ENCODE measurements around the gene CIZ1.
A peak's percentile ranks its signal among the peaks of the same experiment; 100 is the strongest.
"Not testable (repeated sequence)": the region's sequence is repeated elsewhere in the genome, so short reads cannot be mapped to it uniquely, and the experiment has no call there.

CIZ1 gene

DNA sequence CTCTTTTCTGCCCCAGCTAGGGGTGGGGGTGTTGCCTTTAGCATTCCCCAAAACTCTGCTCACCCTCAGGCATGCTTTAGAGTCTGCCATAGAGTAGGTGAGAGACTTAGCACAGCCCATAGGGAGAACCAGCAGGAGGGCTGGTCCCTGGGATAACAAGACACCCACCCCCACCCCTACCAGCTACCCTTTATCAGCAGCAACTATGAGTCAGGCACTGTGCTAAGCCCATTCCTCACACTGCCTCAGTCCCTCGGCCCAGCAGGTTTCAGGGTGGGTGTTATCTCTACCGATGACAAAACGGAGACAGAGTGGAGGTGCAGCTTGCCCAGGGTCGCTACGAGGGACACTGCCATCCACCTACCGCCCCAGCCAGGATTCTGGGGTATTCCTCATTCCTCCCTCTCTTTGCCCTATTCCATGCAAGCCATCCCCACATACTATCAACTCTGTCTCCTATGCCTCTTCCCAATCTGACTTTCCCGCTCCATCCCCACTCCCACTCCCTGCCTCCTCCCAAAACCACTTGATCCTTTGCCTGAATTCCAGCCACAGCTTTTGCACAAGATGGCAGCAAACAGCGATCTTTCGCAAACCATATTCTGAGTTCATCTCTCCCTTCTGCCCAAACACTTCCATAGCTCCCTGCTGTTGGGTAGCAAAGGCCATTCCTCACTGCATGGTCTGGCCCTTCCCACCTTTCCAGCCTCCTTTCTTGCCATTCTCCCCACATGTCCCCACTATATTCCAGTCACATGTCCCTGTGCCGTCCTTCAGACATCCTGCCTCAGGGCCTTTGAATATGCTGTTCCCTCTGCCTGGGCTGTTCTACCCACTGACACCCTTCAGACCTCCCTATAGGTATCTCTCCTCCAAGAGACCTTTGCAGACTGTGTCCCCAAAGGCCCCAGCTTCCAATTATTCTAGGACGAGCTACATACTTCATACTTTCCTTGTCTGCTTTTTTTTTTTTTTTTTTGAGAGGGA is 5.1 kb downstream of the CIZ1 start:
- no peak for DNase-seq

DNA sequence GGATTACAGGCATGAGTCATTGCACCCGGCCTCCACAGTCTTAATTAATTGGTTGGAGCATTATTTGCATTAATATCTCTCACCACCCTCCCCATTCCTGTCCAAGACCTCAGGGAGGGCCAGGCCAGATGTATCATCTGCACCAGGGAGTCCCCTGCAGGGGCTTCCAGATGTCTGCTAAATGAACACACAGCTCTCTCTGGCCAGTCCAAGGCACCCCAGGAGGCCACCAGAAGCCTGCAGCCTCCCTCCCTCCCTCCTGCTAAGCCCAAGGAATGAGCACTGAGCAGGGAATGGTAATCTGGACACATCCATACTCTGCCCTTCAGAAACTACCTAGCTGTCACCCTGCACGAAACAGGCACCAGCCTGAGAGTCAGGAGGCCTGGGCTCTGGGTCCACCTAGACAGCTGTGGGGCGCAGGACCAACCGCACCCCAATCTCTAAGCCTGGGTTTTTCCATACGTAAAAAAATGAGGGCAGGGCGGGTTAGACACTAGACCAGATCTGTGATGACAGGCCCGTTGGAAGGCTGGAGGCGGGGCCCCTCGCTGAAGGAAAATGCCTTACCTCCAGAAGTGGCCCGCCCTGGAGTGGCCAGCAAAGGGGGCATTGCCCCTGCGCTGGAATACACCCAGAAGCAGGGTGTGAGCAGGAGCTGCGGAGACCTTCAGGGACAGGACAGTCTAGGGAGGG is 8.3 kb downstream of the CIZ1 start:
- no peak for DNase-seq

DNA sequence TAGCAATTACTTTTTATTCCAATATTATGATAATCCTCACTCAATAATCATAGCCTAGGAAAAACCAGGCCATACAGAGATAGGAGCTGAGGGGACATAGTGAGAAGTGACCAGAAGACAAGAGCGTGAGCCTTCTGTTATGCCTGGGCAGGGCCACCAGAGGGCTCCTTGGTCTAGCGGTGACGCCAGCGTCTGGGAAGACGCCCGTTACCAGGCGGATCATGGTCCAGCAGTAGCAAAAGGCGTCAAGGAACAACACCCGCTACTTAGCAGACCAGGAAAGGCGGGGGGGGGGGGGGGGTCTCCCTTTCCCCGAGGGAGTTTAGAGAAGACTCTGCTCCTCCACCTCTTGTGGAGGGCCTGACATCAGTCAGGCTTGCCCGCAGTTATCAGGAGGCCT is 9.9 kb downstream of the CIZ1 start:
- not testable (repeated sequence) for DNase-seq

DNA sequence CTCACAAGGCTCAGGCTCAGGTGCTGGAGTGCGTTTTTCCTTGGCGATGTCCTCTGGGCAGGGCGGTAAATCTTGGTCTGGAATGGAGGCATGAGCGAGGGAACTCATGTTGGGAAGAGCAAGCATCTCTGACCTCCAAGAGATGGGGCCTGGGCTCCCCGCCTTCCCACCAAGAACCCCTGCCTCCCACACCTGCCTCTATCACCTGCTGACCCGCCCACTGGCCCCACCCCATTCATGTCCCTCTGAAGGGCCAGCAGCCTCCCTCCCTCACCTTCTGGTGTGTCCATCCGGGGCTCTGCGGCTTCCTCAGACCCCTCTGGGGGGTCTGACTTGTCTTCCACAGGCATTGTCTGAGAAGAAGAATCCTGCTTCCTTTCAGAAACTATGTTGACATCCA is 10.9 kb downstream of the CIZ1 start:
- no peak for DNase-seq

DNA sequence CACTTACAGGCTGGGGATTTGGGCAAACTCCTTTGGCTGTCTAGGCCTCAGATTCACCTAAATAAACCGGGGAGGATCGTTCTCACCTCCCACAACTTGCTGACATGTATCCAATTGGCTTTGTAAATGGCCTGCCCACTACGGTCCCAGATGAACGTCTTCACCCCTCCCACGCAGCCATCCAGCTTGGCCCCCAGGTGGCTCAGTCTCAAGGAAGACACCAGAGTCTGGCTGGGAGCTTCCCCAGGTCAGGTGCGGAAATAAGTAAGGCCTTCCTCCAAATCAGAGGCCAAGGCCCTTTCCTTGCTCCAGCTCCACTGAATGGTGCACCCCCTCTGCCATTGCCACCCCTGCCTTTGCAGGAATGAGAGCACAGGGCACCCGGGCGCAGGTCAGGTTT is 11.4 kb downstream of the CIZ1 start:
- no peak for DNase-seq

DNA sequence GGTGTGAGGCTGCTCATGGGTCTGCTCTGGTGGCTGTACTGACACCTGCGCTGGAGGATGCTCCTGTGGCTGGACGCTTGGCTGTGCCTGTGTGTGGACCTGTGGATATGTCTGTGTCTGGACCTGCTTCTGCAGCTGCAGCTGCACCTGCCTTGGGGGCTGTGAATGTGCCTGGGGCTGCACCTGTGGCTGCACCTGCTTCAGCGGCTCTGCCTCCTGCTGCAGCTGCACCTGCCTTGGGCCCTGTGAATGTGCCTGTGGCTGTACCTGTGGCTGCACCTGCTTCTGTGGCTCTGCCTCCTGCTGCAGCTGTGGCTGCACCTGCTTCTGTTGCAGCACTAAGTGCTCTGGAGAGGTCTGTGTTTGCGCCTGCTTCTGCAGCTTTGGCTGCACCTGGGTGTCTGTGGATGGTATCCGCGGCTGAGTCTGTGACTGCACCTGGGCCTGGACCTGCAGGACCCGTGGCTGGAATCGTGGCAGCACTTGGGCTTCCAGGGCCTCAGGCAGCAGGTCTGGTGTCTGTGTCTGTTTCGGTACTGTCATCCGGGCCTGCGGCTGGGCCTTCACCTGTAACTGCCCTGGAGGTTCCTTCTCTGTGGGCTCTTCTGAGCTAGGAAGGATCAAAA is 12.5 kb downstream of the CIZ1 start:
- DNase-seq: no peak

DNA sequence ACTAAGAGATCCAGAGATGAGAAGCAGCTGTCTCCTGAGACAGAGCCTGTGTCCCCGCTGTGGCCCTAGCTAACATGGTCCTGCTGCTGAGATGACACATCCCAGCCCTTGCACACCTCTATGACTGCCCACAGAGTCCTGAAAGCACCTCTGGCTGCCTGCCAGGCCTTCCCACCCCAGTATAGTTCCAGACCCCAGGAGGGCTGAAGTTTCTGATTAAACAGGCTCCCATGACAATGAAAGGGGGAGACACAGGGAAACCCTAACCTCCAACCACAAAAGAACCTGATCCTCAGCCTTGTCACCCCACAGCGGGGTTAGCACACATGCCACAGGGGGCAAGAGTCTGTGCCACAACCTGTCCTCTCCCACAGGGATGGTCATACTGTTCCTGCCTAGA is 15.6 kb downstream of the CIZ1 start:
- no peak for DNase-seq

DNA sequence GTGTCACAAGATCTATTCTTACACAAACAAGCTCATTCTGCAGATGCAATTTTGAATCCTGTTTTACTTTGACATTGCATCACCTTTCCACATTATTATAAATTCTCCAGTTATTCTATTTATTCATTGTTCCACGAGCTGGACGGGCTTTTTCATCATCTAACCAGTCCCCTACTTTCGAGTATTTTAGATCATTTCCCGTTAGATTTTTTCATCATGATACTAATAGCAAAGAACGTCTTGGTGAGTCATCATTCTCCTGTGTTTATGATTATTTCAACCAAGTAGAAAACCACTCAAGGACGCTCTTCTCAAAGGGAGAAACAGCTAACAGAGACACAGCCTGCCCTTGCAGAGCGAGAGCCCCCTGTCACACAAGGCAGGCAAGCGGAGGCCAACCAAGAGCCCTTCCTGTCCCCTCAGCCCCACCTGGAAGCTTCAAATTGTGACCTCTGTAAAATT is 16.2 kb downstream of the CIZ1 start:
- DNase-seq: peak; percentile 77

DNA sequence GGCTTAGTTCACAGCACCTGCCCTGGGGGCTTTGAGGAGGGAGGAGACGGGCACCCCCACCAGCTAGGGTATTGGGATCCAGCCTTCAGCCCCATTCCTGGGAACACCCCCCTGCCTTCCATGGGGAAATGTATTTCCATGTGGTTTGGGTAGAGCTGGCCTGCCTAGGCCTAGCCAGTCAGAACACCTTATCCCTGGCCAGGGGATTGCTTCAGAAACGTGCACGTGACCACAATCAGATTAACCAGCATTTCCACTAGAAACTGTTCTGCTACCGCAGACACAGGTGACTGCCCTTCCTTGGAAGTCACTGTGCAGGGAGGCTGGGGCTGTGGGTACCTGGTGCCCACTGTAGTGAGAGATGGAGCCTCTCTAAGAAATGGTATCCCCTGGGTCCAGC is 17.3 kb downstream of the CIZ1 start:
- no peak for DNase-seq

DNA sequence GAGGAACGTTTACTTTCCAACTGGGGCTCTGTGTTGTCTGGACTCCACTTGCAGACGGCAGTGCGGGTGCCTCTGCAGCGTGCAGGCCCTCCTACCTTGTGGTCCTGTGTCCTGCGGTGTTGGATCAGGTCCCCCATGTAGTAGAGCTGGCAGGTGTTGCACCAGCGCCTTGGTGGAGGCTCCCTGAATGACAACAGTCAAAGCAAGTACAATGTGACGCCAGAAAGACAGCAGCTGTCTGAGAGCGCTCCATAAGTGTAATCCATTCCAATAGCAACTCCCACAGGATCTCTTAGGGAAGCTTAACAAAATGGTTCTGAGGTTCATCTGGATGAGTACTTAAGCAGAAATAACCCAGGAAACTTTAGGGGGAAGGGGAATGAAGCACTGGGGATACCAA is 21.4 kb downstream of the CIZ1 start:
- no peak for DNase-seq

DNA sequence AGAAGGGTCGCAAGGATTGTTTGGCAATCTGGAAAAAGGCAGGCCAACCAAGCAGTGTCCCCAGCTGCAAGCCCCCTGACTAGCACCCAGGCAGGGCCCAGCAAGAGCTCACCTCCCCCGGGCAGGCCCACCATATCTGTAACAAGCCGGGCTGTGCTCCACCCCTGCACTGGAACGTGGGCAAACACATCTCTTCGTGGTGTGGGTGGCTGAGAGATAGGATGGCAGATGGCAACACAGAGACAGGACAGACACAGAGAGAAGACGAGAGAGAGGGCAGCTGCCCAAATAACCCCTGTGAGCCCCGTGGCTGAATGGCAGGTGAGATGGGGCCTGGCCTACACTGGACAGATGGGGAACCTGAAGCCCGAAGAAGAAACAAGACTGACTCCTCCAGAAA is 21.9 kb downstream of the CIZ1 start:
- no peak for DNase-seq

DNA sequence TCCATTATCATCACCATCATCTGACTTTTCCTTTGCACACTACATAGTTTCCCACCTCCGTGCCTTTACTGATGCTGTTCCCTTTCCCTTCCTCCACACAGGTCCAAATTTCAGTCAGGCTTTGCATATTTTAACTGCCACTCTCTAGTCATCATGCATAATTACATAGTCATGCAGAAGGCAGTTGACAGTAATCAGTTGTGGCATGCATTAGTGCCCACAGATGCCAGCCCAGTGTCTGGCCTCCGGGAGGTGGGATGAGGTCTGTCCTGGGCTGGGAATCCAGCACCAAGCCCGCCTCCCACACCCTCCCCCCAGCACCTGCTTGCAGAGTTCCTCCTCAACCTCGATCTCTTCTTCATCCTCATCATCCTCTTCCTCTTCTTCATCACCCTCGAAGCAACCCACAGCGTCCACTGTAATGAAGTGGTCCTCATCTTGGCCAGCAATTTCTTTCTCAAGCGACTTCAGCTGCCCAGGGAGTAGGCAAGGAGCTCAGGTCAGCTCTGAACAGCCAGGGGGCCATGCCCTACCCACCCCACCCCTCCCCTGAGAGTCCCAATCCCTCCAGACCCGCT is 22.6 kb downstream of the CIZ1 start:
- DNase-seq: no peak

DNA sequence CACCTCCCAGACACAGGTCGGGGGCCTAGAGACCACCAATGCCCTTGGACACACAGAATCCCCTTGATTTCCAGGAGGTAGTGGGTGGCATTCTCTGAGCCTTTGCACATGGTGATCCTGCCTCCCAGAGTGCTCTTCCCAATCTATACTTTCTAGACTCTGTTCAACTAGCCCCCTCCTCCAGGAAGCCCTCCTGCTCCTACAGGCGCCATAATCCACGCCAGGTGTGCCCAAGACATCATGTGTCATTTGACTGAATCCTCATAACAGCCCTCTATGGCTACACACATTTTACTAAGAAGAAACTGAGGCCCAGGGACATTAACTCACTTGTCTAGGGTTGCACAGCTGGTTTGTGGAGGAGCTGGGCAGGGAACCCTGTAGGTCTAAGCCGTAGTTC is 24.2 kb downstream of the CIZ1 start:
- DNase-seq: no peak

DNA sequence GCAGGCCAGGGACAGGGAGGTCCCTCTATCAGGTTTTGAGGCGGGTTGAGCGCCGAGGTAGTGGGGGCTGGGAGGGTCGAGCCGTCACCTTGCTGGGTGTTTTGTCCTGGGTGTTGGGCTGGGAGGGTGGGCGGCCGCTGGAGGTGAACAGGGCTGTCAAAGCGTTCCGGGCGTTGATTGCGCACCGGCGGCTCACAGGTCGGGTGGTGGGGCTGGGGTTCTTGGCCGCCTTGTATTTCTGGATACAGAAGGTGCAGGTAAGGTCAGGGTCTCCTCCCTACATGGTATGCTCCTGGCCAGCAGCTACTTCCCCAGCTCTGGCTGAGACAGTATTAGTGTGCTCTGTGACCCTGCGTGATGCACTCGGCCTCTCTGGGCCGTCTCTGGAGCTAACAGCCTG is 25.2 kb downstream of the CIZ1 start:
- DNase-seq: no peak

DNA sequence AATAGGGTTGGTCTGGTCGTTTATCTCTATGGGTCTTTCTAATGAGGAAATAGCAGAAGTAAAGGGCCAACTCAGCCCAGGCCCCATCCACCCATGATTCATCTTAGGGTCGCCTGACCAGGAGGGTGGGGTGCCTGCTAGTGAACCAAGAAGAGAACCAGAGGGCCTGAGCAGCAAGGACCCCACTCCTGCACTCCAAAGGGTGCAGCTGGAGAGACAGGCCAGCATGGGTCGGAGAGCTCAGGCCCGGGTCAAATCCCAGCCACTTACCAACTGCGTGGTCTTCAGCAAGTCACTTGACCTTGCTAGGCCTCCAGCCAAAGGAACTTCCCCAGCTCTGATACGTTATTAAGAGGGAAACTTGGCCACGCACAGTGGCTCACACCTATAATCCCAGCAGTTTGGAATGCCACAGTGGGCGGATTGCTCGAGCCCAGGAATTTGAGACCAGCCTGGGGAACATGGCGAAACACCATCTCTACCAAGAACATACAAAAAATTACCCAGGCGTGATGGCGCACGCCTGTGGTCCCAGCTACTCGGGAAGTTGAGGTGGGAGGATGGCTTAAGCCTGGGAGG is 27.0 kb downstream of the CIZ1 start:
- no peak for DNase-seq

DNA sequence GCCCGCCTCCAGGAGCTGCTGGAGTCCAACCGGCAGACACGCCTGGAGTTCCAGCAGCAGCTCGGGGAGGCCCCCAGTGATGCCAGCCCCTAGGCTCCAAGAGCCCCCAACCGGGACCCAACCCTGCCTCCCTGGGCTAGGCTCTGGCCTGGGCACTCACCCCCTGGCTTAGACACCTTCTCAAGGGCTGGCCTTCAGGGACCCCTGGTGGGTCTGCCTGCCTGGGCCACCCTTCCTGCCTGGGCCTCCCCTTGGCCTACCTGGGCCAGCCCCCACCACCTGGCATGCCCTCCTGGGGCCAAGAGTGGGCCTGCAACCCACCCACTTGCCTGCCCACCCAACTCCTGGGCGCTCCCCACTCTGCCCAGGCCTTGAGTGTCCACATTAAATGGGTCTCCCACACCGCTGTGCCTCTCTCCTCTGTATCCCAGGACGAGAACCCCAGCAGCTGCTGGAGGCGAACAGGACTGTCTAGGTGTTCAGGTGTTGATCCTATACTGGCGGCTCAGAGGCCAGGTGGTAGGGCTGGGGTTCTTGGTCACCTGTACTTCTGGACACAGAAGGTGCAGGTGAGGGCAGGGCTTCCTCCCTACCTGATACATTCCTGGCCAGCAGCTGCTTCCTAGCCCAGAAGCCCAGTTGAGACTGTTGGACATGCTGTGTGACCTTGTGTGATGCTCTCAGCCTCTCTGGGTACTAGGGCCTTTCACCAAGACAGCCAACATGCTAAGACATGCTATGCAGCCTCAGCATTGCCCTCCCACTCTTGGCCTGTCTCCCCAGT is 27.7 kb downstream of the CIZ1 start:
- no peak for DNase-seq

DNA sequence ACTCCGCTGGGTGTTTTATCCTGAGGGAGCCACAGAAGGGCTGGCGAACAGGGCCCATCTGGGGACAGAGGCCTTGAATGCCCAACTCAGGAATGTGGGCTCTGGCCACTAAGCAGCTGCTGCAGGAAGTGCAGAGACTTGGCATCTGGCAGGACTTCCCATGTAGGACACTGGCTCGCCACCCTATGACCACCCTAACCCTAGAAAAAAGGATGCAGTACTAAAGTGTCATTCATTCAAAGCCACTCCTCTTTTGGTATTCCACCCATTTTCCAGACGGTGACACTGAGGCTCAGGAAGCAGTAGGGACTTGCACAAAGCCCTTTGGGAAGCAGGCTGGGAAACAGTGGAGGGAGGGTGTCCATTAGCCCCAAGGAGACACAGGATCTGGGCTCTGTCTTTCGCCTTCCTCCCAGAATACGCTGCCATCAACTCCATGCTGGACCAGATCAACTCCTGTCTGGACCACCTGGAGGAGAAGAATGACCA is 28.3 kb downstream of the CIZ1 start:
- DNase-seq: no peak

DNA sequence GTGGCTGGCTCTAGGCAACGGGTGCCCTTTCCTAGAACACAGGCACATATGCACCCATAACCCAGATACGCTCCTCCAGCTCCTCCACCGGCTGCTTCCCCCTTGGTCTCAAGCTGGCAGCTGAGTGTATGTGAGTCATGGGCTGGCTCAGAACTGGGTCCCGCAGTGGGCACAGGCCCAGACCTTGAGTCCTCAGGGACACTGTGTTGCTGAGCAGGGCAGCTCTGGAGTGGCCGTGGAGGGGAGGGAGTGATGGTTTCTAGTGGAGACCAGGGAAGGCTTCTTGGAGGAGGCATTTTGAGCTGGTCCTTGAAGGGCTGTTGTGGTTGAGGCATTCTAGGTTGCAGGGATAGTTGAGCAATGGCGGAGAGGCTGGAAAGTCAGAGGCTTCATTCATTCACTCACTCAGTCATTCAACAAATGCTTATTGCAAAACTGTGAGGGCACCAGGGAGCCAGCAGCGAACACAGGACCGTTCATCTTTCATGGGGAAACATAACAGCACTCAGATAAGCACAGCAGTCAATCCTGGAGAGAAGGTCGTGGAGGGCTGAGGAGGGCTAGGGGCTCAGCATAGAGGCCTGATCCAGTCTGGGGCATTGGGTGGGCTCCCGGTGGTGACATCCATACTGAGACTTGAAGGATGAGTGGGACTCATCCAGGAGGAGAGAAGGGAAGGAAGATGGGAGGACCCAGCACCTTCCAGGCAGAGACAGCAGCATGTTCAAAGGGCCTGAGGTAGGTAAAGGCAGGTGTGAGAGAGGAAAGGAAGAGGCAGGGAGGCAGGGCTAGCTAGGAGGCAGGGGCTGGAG is 29.0 kb downstream of the CIZ1 start:
- no peak for DNase-seq

DNA sequence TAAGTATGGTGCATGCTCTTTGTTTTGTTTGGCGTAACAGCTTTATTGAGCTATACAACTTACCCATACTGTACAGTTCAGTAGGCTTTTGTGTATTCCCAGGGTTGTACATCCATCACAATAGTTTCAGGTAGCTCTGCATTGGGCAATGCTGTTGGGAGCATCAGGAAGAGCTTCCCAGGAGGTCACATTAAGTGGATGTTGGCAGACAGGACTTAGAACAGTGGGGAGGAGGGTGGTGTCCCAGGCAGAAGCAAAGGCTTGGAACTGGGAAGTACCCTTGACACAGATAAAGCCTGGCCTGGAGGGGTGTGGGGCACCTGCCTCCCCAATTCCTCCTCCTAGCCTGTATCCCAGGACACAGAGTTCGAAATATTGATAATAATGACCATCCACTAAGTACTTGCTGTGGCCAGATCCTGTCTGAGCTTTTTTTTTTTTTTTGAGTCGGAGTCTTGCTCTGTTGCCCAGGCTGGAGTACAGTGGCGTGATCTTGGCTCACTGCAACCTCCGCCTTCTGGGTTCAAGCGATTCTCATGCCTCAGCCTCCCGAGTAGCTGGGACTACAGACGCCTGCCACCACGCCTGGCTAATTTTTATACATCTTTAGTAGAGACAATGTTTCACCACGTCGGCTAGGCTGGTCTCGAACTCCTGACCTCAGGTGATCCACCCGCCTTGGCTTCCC is 30.0 kb downstream of the CIZ1 start:
- DNase-seq: no peak

DNA sequence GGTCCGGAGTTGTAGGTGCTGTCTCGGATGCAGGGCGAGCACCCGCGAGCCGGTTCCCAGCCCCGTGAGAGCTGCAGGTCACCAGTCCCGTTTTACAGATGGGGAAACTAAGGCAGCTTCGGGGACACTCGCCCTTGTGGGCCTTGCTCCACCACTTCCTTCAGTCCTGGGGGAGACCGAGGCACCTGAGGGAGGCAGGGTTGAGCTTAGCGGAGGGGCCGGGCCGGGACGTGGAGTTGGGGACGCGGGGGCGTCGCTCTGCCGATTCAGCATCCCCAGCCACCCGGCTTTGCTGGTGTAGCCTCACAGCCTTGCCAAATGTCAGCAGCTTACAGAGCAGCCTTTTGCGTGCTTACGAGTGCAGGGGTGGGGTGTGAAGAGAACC is 30.8 kb downstream of the CIZ1 start:
- no peak for DNase-seq

Measured in HCEC 1CT (cell line).